GM12874 (cell line): Measurements from ENCODE around the gene DENND4A.
A peak's percentile ranks its signal among the peaks of the same experiment; 100 is the strongest.

ENCODE experiments used
- CTCF ChIP-seq: IDR thresholded peaks from 2 replicates; pipeline ENCODE4 v1.5.1; 2011; ENCODE audit warnings: low read depth, mild to moderate bottlenecking, control low read depth, low read length, moderate library complexity; ENCODE audit not compliant: insufficient read depth

DENND4A gene

GRCh38 chr15:65641768-65642475 is 150.2 kb downstream of the DENND4A start:
- no peak for TF ChIP-seq CTCF

- no peak for TF ChIP-seq CTCF
Observed at GRCh38 chr15:65639509-65639908, 152.6 kb downstream of the DENND4A start.

GRCh38 chr15:65638681-65639089 is 153.4 kb downstream of the DENND4A start:
- TF ChIP-seq CTCF = peak; percentile 67

GRCh38 chr15:65638109-65638508 is 154.0 kb downstream of the DENND4A start:
- TF ChIP-seq CTCF = no peak

- TF ChIP-seq CTCF = no peak
Observed at GRCh38 chr15:65634356-65634755, 157.7 kb downstream of the DENND4A start.

- no peak for TF ChIP-seq CTCF
Observed at GRCh38 chr15:65633752-65634151, 158.3 kb downstream of the DENND4A start.

- TF ChIP-seq CTCF = no peak
Observed at GRCh38 chr15:65632780-65633375, 159.2 kb downstream of the DENND4A start.
